KBM-7 (cell line): ENCODE measurements around the gene SCN9A.

Source experiments
- DNase-seq: peaks from one replicate; pipeline ENCODE4 v3.0.0-alpha.2; 2015
- in situ Hi-C: fragments of 300-500 bp; cut with MboI; formaldehyde crosslinking; loops from 2 replicates; pipeline ENCODE4 v1.14.3; 2020; ENCODE audit warnings: low sequenced_read_pairs, low pct_unique_long_range_greater_than_20kb, mixed read lengths

The SCN9A gene

GRCh38 chr2:166152064-166152463 is 223.7 kb downstream of the SCN9A start:
- DNase-seq: no peak
- in situ Hi-C loops: no loop called here

GRCh38 chr2:166148500-166149400 is 227.0 kb downstream of the SCN9A start:
- no peak for DNase-seq
- in situ Hi-C loops: no loop called here

- in situ Hi-C loops: no loop called here
- DNase-seq: no peak
Measured at GRCh38 chr2:166147883-166148282, 227.9 kb downstream of the SCN9A start.
